ENCODE results near the gene DNAJC5G. TPM values are rescaled to one million over a fixed set of nuclear protein-coding genes. Genes with fewer than 3 reads are reported as not detected.

Gene DNAJC5G
- total and polyA plus RNA-seq, 2 of the 13 experiments (the other 11 are each of a cell fraction or from before 2014, with no cell fraction given), result 0.05 TPM; not detected in 1

GRCh38 chr2:27250652-27251379 lies 24.4 kb upstream of the DNAJC5G start:
- BruUV-seq (replicated peaks), result no TSS peak
- no peak for FAIRE-seq
- Histone ChIP-seq H3K79me2 (ENCODE audit: insufficient read depth, low read length) (no peaks in the 10 kb centered on the region), H3K4me1 (ENCODE audit: insufficient read depth, low read length) (peaks cover 25% of the 10 kb centered on the region), H3K4me3 (replicated peaks in 1 of 3; ENCODE audit: insufficient read depth in 1 of 3, low read depth in 2 of 3, low read length in 3 of 3) (peak overlapping the region in 2 of 3 experiments; percentile 31 to 70; a peak in 3 of 6 replicates), H3K36me3 (replicated peaks in 1 of 2; ENCODE audit: control insufficient read depth in 1 of 2, insufficient read depth in 2 of 2, low read length in 2 of 2) (no peaks in the 10 kb centered on the region), H3K9me3 (ENCODE audit: low read length) (no peaks in the 10 kb centered on the region), H3K27me3 (ENCODE audit: control insufficient read depth in 1 of 2, insufficient read depth in 2 of 2, low read length in 2 of 2) (peaks cover 0 to 13% of the 10 kb centered on the region in 2 experiments; a peak in 3 of 5 replicates), H3K4me2 (ENCODE audit: low read depth, low read length) (peak overlapping the region; percentile 94), H3K27ac (ENCODE audit: extremely low read length, insufficient read depth, low read length) (no peak overlapping the region), H4K20me1 (ENCODE audit: insufficient read depth, low read length) (no peaks in the 10 kb centered on the region), H2AFZ (ENCODE audit: low read length) (no peak overlapping the region), H3K9ac (ENCODE audit: insufficient read depth, low read depth, low read length) (peak overlapping the region; percentile 66; the same call in 1 of the 2 replicates)
- ATAC-seq, result peak; percentile 1; the same call in 2 of the 3 replicates
- intact Hi-C loops (cut with micrococcal nuclease; ENCODE audit: unreplicated experiment) (loop anchor here (1.0 to 10.0 kb wide), 3 partner anchors 29 to 124 kb away; partner anchors contain the start of genes EIF2B4 and SNX17), in situ Hi-C loops (cut with HindIII; ENCODE audit: extremely low pct_ligation_motif_present, low pct_unique_long_range_greater_than_20kb) (no loop called here)
- ChIA-PET POLR2A (interaction anchor here (1.3 to 2.1 kb wide), 3 partner anchors 11 to 53 kb away, joined by 3 to 6 read pairs (median 3); no protein-coding TSS in a partner anchor), CTCF (ENCODE audit: low intra/inter-chr PET ratio, low total read pairs) (interaction anchor here (1.9 to 3.6 kb wide), 3 partner anchors 14 to 53 kb away, joined by 7 to 38 read pairs (median 22); no protein-coding TSS in a partner anchor)
- DNase-seq (ENCODE audit: low spot score), result no peak
- WGBS (ENCODE audit: low lambda C conversion rate), result 34% methylated on average over 13 of the region's 13 CpGs
- TF ChIP-seq ZNF282 (IDR thresholded peaks at IDR 0.05; ENCODE audit: partially characterized antibody) (no peak), TCF7 (IDR thresholded peaks at IDR 0.05; ENCODE audit: low read depth) (0 out of 2 replicates have a peak, but pooled peaks have one; percentile 22), AHDC1 (CRISPR knock-in tag; IDR thresholded peaks at IDR 0.05; ENCODE audit: borderline replicate concordance) (no peak), ZNF543 (CRISPR knock-in tag; IDR thresholded peaks at IDR 0.05) (peak; percentile 20; the same call in 1 of the 2 replicates), ZNF556 (CRISPR knock-in tag; IDR thresholded peaks at IDR 0.05; ENCODE audit: borderline replicate concordance) (peak; percentile 32; the same call in 1 of the 2 replicates), HOXA9 (CRISPR knock-in tag; IDR thresholded peaks at IDR 0.05; ENCODE audit: borderline replicate concordance) (0 out of 2 replicates have a peak, but pooled peaks have one; percentile 32), ZFX (CRISPR knock-in tag; IDR thresholded peaks at IDR 0.05; ENCODE audit: low read depth) (0 out of 2 replicates have a peak, but pooled peaks have one; percentile 22), MEF2D (CRISPR knock-in tag; IDR thresholded peaks at IDR 0.05) (0 out of 2 replicates have a peak, but pooled peaks have one; percentile 44), EZH2 (conservative IDR thresholded peaks at IDR 0.05; ENCODE audit: low read depth, low read length) (0 out of 2 replicates have a peak, but pooled peaks have one; percentile 64), ZNF512B (CRISPR knock-in tag; IDR thresholded peaks at IDR 0.05; ENCODE audit: borderline replicate concordance) (peak; percentile 21; the same call in 1 of the 2 replicates), MATR3 (CRISPR knock-in tag; IDR thresholded peaks at IDR 0.05) (0 out of 2 replicates have a peak, but pooled peaks have one; percentile 38), GATAD1 (CRISPR knock-in tag; IDR thresholded peaks at IDR 0.05) (0 out of 2 replicates have a peak, but pooled peaks have one; percentile 2), ZFP90 (CRISPR knock-in tag; IDR thresholded peaks at IDR 0.05; ENCODE audit: borderline replicate concordance) (0 out of 2 replicates have a peak, but pooled peaks have one; percentile 15), YEATS2 (CRISPR knock-in tag; IDR thresholded peaks at IDR 0.05; ENCODE audit: borderline replicate concordance) (no peak)
